ENCODE data around the gene USP2.

GRCh38 chr11:119403021-119403420, 21.5 kb upstream of the USP2 start:
- TF ChIP-seq, protein P1, sequence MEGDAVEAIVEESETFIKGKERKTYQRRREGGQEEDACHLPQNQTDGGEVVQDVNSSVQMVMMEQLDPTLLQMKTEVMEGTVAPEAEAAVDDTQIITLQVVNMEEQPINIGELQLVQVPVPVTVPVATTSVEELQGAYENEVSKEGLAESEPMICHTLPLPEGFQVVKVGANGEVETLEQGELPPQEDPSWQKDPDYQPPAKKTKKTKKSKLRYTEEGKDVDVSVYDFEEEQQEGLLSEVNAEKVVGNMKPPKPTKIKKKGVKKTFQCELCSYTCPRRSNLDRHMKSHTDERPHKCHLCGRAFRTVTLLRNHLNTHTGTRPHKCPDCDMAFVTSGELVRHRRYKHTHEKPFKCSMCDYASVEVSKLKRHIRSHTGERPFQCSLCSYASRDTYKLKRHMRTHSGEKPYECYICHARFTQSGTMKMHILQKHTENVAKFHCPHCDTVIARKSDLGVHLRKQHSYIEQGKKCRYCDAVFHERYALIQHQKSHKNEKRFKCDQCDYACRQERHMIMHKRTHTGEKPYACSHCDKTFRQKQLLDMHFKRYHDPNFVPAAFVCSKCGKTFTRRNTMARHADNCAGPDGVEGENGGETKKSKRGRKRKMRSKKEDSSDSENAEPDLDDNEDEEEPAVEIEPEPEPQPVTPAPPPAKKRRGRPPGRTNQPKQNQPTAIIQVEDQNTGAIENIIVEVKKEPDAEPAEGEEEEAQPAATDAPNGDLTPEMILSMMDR (conservative IDR thresholded peaks at IDR 0.05 in 1 of 2, IDR thresholded peaks at IDR 0.05 in 1 of 2; ENCODE audit: extremely low read depth in 1 of 2, insufficient read depth in 1 of 2, low read depth in 1 of 2, low read length in 2 of 2) = no peak
- TF ChIP-seq EZH2 (IDR thresholded peaks at IDR 0.05; ENCODE audit: borderline replicate concordance, low read length) = no peak

Data from mammary epithelial cell (primary cell).